Trophoblast cell (in vitro differentiated cells and primary cell): ENCODE measurements around the gene PRR16.

Experiments
- DNase-seq, 2 donors: peaks; one replicate each; pipeline ENCODE4 v3.0.0-alpha.2; 2016
- H2AFZ ChIP-seq: 2 replicates; pipeline ENCODE4 v1.6.1; 2013; ENCODE audit warnings: low read length, moderate library complexity, mild to moderate bottlenecking; ENCODE audit not compliant: insufficient read depth, poor library complexity
- H2AK5ac ChIP-seq: 2 replicates; pipeline ENCODE4 v1.6.1; 2013; ENCODE audit warnings: mild to moderate bottlenecking, low read length
- H2BK120ac ChIP-seq: 2 replicates; pipeline ENCODE4 v1.6.1; 2013; ENCODE audit warnings: low read length, mild to moderate bottlenecking, moderate library complexity; ENCODE audit not compliant: insufficient read depth, poor library complexity
- H2BK12ac ChIP-seq: 2 replicates; pipeline ENCODE4 v1.6.1; 2013; ENCODE audit warnings: mild to moderate bottlenecking, low read length, moderate library complexity
- H2BK5ac ChIP-seq: 2 replicates; pipeline ENCODE4 v1.6.1; 2013; ENCODE audit warnings: low read length, low read depth, moderate library complexity, mild to moderate bottlenecking; ENCODE audit not compliant: poor library complexity
- H3K14ac ChIP-seq: 2 replicates; pipeline ENCODE4 v1.6.1; 2013; ENCODE audit warnings: mild to moderate bottlenecking, low read length
- H3K18ac ChIP-seq: 2 replicates; pipeline ENCODE4 v1.6.1; 2013; ENCODE audit warnings: mild to moderate bottlenecking, low read length
- H3K23ac ChIP-seq: 2 replicates; pipeline ENCODE4 v1.6.1; 2013; ENCODE audit warnings: low read length
- H3K27ac ChIP-seq: 2 replicates; pipeline ENCODE4 v1.5.1; 2013; ENCODE audit warnings: low read depth, mild to moderate bottlenecking, inconsistent platforms, low read length, moderate library complexity
- H3K27me3 ChIP-seq: 2 replicates; pipeline ENCODE4 v1.6.1; 2013; ENCODE audit warnings: inconsistent platforms, mild to moderate bottlenecking, low read length, moderate library complexity; ENCODE audit not compliant: insufficient read depth
- H3K36me3 ChIP-seq, 2 experiments: 1 replicate in 1 of 2; 2 replicates in 1 of 2; pipeline ENCODE4 v1.6.1; 2013; ENCODE audit warnings: low read length in 2 of 2, mild to moderate bottlenecking in 2 of 2, moderate library complexity in 1 of 2; ENCODE audit not compliant: insufficient read depth in 2 of 2, control insufficient read depth in 1 of 2
- H3K4ac ChIP-seq: 2 replicates; pipeline ENCODE4 v1.6.1; 2013; ENCODE audit warnings: low read depth, mild to moderate bottlenecking, low read length, moderate library complexity
- H3K4me1 ChIP-seq, 2 experiments: 1 replicate in 1 of 2; 2 replicates in 1 of 2; pipeline ENCODE4 v1.6.1; 2013; ENCODE audit warnings: low read length in 2 of 2, mild to moderate bottlenecking in 2 of 2, moderate library complexity in 1 of 2; ENCODE audit not compliant: insufficient read depth in 2 of 2, control insufficient read depth in 1 of 2
- H3K4me2 ChIP-seq: 2 replicates; pipeline ENCODE4 v1.6.1; 2013; ENCODE audit warnings: inconsistent platforms, mild to moderate bottlenecking, low read length, moderate library complexity
- H3K4me3 ChIP-seq: 2 replicates; pipeline ENCODE4 v1.5.1; 2013; ENCODE audit warnings: mild to moderate bottlenecking, low read depth, low read length, inconsistent platforms
- H3K79me1 ChIP-seq: one replicate; pipeline ENCODE4 v1.6.1; 2013; ENCODE audit warnings: low read length
- H3K79me2 ChIP-seq: 2 replicates; pipeline ENCODE4 v1.6.1; 2013; ENCODE audit warnings: low read length, mild to moderate bottlenecking; ENCODE audit not compliant: control insufficient read depth, insufficient read depth, poor library complexity
- H3K9ac ChIP-seq: 2 replicates; pipeline ENCODE4 v1.6.1; 2013; ENCODE audit warnings: mild to moderate bottlenecking, low read length
- H3K9me3 ChIP-seq: 2 replicates; pipeline ENCODE4 v1.6.1; 2013; ENCODE audit warnings: low read depth, mild to moderate bottlenecking, control low read depth, inconsistent platforms, low read length; ENCODE audit not compliant: insufficient read depth
- H4K12ac ChIP-seq: 2 replicates; pipeline ENCODE4 v1.6.1; 2013; ENCODE audit warnings: low read depth, mild to moderate bottlenecking, low read length, moderate library complexity
- H4K8ac ChIP-seq: 2 replicates; pipeline ENCODE4 v1.6.1; 2013; ENCODE audit warnings: low read depth, mild to moderate bottlenecking, low read length, moderate library complexity
- H4K91ac ChIP-seq: one replicate; pipeline ENCODE4 v1.6.1; 2013; ENCODE audit warnings: low read depth, mild to moderate bottlenecking, low read length, moderate library complexity
- WGBS: extraction: QIAGEN DNeasy Blood & Tissue Kit; methylation state at CpG from one replicate; pipeline ENCODE4 v1.1.7; 2013; ENCODE audit warnings: missing lambda C conversion rate; ENCODE audit not compliant: insufficient read length, insufficient coverage; ENCODE audit errors: extremely low coverage; 5-methylcytosine and 5-hydroxymethylcytosine counted together

Gene PRR16

GRCh38 chr5:120567921-120568320, 103.8 kb downstream of the PRR16 start:
- Histone ChIP-seq H3K27ac (no peak overlapping the region), H3K4ac (no peak overlapping the region), H2BK120ac (no peak overlapping the region), H3K23ac (no peak overlapping the region), H3K4me1 (no peaks in the 10 kb centered on the region), H2BK5ac (no peak overlapping the region), H3K4me3 (no peak overlapping the region), H3K79me2 (no peaks in the 10 kb centered on the region), H2AK5ac (no peak overlapping the region), H3K9me3 (peaks cover 2% of the 10 kb centered on the region), H3K18ac (no peak overlapping the region), H3K79me1 (no peaks in the 10 kb centered on the region), H3K9ac (no peak overlapping the region), H3K4me2 (no peak overlapping the region), H2BK12ac (no peak overlapping the region), H3K27me3 (no peaks in the 10 kb centered on the region), H3K36me3 (no peaks in the 10 kb centered on the region), H4K8ac (no peak overlapping the region), H2AFZ (no peak overlapping the region), H3K14ac (no peak overlapping the region), H4K91ac (no peak overlapping the region), H4K12ac (no peak overlapping the region)
- WGBS: no CpG with 5 or more reads among the region's 4 CpGs
- DNase-seq: no peak

GRCh38 chr5:120568711-120569110, 104.6 kb downstream of the PRR16 start:
- H3K23ac ChIP-seq: no peak overlapping the region
- no peak overlapping the region for H2AFZ ChIP-seq
- no peaks in the 10 kb centered on the region for H3K79me2 ChIP-seq
- no peak overlapping the region for H2BK5ac ChIP-seq
- H3K27ac ChIP-seq: no peak overlapping the region
- no peaks in the 10 kb centered on the region for H3K36me3 ChIP-seq
- H3K14ac ChIP-seq: no peak overlapping the region
- H3K27me3 ChIP-seq: no peaks in the 10 kb centered on the region
- DNase-seq: no peak
- H2BK12ac ChIP-seq: no peak overlapping the region
- no peak overlapping the region for H4K91ac ChIP-seq
- no peak overlapping the region for H3K9ac ChIP-seq
- H4K8ac ChIP-seq: no peak overlapping the region
- peaks cover 2% of the 10 kb centered on the region for H3K9me3 ChIP-seq
- no peaks in the 10 kb centered on the region for H3K79me1 ChIP-seq
- no peak overlapping the region for H3K4me3 ChIP-seq
- H3K4me1 ChIP-seq: no peaks in the 10 kb centered on the region
- no peak overlapping the region for H3K18ac ChIP-seq
- no peak overlapping the region for H2BK120ac ChIP-seq
- no peak overlapping the region for H2AK5ac ChIP-seq
- no peak overlapping the region for H3K4me2 ChIP-seq
- no peak overlapping the region for H3K4ac ChIP-seq
- H4K12ac ChIP-seq: no peak overlapping the region

- Histone ChIP-seq H3K36me3 (no peaks in the 10 kb centered on the region), H3K14ac (no peak overlapping the region), H3K4ac (no peak overlapping the region), H3K27ac (no peak overlapping the region), H3K79me2 (no peaks in the 10 kb centered on the region), H4K91ac (no peak overlapping the region), H3K9ac (no peak overlapping the region), H2BK12ac (no peak overlapping the region), H3K4me1 (no peaks in the 10 kb centered on the region), H3K27me3 (no peaks in the 10 kb centered on the region), H3K4me2 (no peak overlapping the region), H3K9me3 (no peaks in the 10 kb centered on the region), H4K12ac (no peak overlapping the region), H3K4me3 (no peak overlapping the region), H2AFZ (no peak overlapping the region), H3K18ac (no peak overlapping the region), H2BK120ac (no peak overlapping the region), H3K79me1 (no peaks in the 10 kb centered on the region), H3K23ac (no peak overlapping the region), H2BK5ac (no peak overlapping the region), H4K8ac (no peak overlapping the region), H2AK5ac (no peak overlapping the region)
- no CpG with 5 or more reads among the region's 1 CpG for WGBS
- no peak for DNase-seq
Observed at GRCh38 chr5:120576588-120576987, 112.5 kb downstream of the PRR16 start.

DNA sequence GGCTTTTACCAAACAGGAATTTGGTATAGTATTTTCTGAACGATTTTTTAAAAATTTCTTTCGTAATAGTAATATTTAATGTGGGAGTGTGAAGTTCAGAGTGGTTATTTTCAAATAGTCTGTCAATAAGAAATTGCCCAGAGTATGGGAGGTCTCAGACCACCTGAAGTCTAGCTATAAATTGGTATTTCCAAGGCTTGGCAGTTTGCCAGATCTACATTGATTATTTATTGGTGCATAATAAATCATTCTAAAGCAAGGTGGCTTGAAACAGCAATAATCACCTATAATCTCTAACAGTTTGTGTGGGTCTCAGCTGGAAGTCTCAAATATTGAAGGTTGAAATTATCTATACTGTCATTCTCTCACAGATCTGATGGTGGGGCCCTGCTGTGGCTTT, 118.5 kb downstream of the PRR16 start:
- Histone ChIP-seq H3K27me3 (no peaks in the 10 kb centered on the region), H3K18ac (no peak overlapping the region), H3K9me3 (no peaks in the 10 kb centered on the region), H3K79me2 (no peaks in the 10 kb centered on the region), H3K14ac (no peak overlapping the region), H3K4me1 (no peaks in the 10 kb centered on the region), H3K23ac (no peak overlapping the region), H3K79me1 (no peaks in the 10 kb centered on the region), H2BK5ac (no peak overlapping the region), H3K4me3 (no peak overlapping the region), H4K91ac (no peak overlapping the region), H4K8ac (no peak overlapping the region), H3K36me3 (no peaks in the 10 kb centered on the region), H2BK120ac (no peak overlapping the region), H3K4ac (no peak overlapping the region), H2AK5ac (no peak overlapping the region), H3K4me2 (no peak overlapping the region), H3K27ac (no peak overlapping the region), H2BK12ac (no peak overlapping the region), H3K9ac (no peak overlapping the region), H4K12ac (no peak overlapping the region), H2AFZ (no peak overlapping the region)
- DNase-seq: no peak
- WGBS: 100% methylated on average over 2 of the region's 2 CpGs
